ENCODE data around the gene KIF5C.

The KIF5C gene

GRCh38 chr2:148876595-148877402 lies 1.8 kb downstream of the KIF5C start:
- Histone ChIP-seq H3K36me3 (replicated peaks in 1 of 2; ENCODE audit: control insufficient read depth in 2 of 2, insufficient read depth in 2 of 2, low read length in 2 of 2) (peaks cover 0 to 23% of the 10 kb centered on the region in 2 donors), H3K23ac (ENCODE audit: low read depth, low read length, poor library complexity) (no peak overlapping the region), H3K4me3 (ENCODE audit: low read length in 2 of 2) (peak overlapping the region; percentile 84 to 95), H2AFZ (ENCODE audit: low read length) (peak overlapping the region; percentile 86), H3K4me1 (ENCODE audit: control insufficient read depth in 2 of 2, insufficient read depth in 1 of 2, low read depth in 1 of 2, low read length in 2 of 2) (peaks cover 6 to 7% of the 10 kb centered on the region in 2 donors), H4K91ac (ENCODE audit: low read depth, low read length, poor library complexity) (no peak overlapping the region), H3K4me2 (ENCODE audit: insufficient read depth, low read length, poor library complexity, severe bottlenecking) (peak overlapping the region; percentile 91), H3K4ac (ENCODE audit: low read length) (no peak overlapping the region), H2BK12ac (ENCODE audit: low read length) (no peak overlapping the region), H3K9me3 (replicated peaks in 1 of 2; ENCODE audit: control insufficient read depth in 2 of 2, insufficient read depth in 1 of 2, low read depth in 1 of 2, low read length in 2 of 2) (peaks cover 0 to 21% of the 10 kb centered on the region in 2 donors), H2BK120ac (ENCODE audit: low read depth, low read length) (no peak overlapping the region), H3K27ac (replicated peaks; ENCODE audit: low read length) (peak overlapping the region; percentile 88), H2AK5ac (ENCODE audit: low read depth, low read length) (no peak overlapping the region), H2BK5ac (ENCODE audit: low read length) (peak overlapping the region; percentile 91), H3K18ac (ENCODE audit: low read length) (peak overlapping the region; percentile 82), H2BK15ac (ENCODE audit: low read length) (peak overlapping the region; percentile 28), H3K27me3 (ENCODE audit: control insufficient read depth in 3 of 3, insufficient read depth in 3 of 3, low read depth in 1 of 3, low read length in 3 of 3) (peaks cover 0 to 7% (median 0%) of the 10 kb centered on the region in 3 experiments), H4K8ac (ENCODE audit: low read depth, low read length) (no peak overlapping the region), H3K79me1 (ENCODE audit: low read depth, low read length) (peaks cover 6% of the 10 kb centered on the region), H3K14ac (ENCODE audit: low read length) (no peak overlapping the region), H3K9ac (ENCODE audit: low read depth, low read length, poor library complexity) (peak overlapping the region; percentile 51)
- no CpG with 5 or more reads among the region's 34 CpGs for WGBS, 2 donors (ENCODE audit: extremely low coverage in 2 of 2, insufficient read length in 2 of 2, insufficient replicate concordance in 1 of 2)
- DNase-seq (ENCODE audit: low spot score), result peak; percentile 90

GRCh38 chr2:148877403-148877740 lies 2.3 kb downstream of the KIF5C start:
- no peak overlapping the region for H2BK12ac ChIP-seq (ENCODE audit: low read length)
- no peak overlapping the region for H2BK120ac ChIP-seq (ENCODE audit: low read depth, low read length)
- peaks cover 6 to 8% of the 10 kb centered on the region in 2 donors for H3K4me1 ChIP-seq (ENCODE audit: control insufficient read depth in 2 of 2, insufficient read depth in 1 of 2, low read depth in 1 of 2, low read length in 2 of 2)
- peak overlapping the region in 1 of 2 donors; percentile 95 for H3K4me3 ChIP-seq (ENCODE audit: low read length in 2 of 2)
- H2BK5ac ChIP-seq (ENCODE audit: low read length), result no peak overlapping the region
- H3K27ac ChIP-seq (replicated peaks; ENCODE audit: low read length), result no peak overlapping the region
- H4K8ac ChIP-seq (ENCODE audit: low read depth, low read length), result no peak overlapping the region
- peaks cover 9% of the 10 kb centered on the region for H3K79me1 ChIP-seq (ENCODE audit: low read depth, low read length)
- no peak overlapping the region for H2BK15ac ChIP-seq (ENCODE audit: low read length)
- no peak overlapping the region for H3K23ac ChIP-seq (ENCODE audit: low read depth, low read length, poor library complexity)
- no peak overlapping the region for H3K4ac ChIP-seq (ENCODE audit: low read length)
- H3K18ac ChIP-seq (ENCODE audit: low read length), result no peak overlapping the region
- H3K36me3 ChIP-seq (replicated peaks in 1 of 2; ENCODE audit: control insufficient read depth in 2 of 2, insufficient read depth in 2 of 2, low read length in 2 of 2), result peaks cover 0 to 23% of the 10 kb centered on the region in 2 donors
- no peak overlapping the region for H3K9ac ChIP-seq (ENCODE audit: low read depth, low read length, poor library complexity)
- H3K27me3 ChIP-seq (ENCODE audit: control insufficient read depth in 3 of 3, insufficient read depth in 3 of 3, low read depth in 1 of 3, low read length in 3 of 3), result peaks cover 0 to 5% (median 0%) of the 10 kb centered on the region in 3 experiments
- H2AFZ ChIP-seq (ENCODE audit: low read length), result no peak overlapping the region
- peak overlapping the region; percentile 60 for H3K4me2 ChIP-seq (ENCODE audit: insufficient read depth, low read length, poor library complexity, severe bottlenecking)
- H4K91ac ChIP-seq (ENCODE audit: low read depth, low read length, poor library complexity), result no peak overlapping the region
- peaks cover 0 to 21% of the 10 kb centered on the region in 2 donors for H3K9me3 ChIP-seq (replicated peaks in 1 of 2; ENCODE audit: control insufficient read depth in 2 of 2, insufficient read depth in 1 of 2, low read depth in 1 of 2, low read length in 2 of 2)
- H3K14ac ChIP-seq (ENCODE audit: low read length), result no peak overlapping the region
- no peak for DNase-seq (ENCODE audit: low spot score)
- no CpG with 5 or more reads among the region's 1 CpG for WGBS, 2 donors (ENCODE audit: extremely low coverage in 2 of 2, insufficient read length in 2 of 2, insufficient replicate concordance in 1 of 2)
- no peak overlapping the region for H2AK5ac ChIP-seq (ENCODE audit: low read depth, low read length)

GRCh38 chr2:148880636-148881035 lies 5.6 kb downstream of the KIF5C start:
- Histone ChIP-seq H2AK5ac (ENCODE audit: low read depth, low read length) (no peak overlapping the region), H2BK5ac (ENCODE audit: low read length) (no peak overlapping the region), H3K4me1 (ENCODE audit: control insufficient read depth in 2 of 2, insufficient read depth in 1 of 2, low read depth in 1 of 2, low read length in 2 of 2) (peaks cover 6 to 9% of the 10 kb centered on the region in 2 donors), H3K23ac (ENCODE audit: low read depth, low read length, poor library complexity) (no peak overlapping the region), H2BK120ac (ENCODE audit: low read depth, low read length) (no peak overlapping the region), H3K4me2 (ENCODE audit: insufficient read depth, low read length, poor library complexity, severe bottlenecking) (no peak overlapping the region), H2AFZ (ENCODE audit: low read length) (no peak overlapping the region), H3K4ac (ENCODE audit: low read length) (no peak overlapping the region), H3K4me3 (ENCODE audit: low read length in 2 of 2) (no peak overlapping the region), H2BK12ac (ENCODE audit: low read length) (no peak overlapping the region), H3K27ac (replicated peaks; ENCODE audit: low read length) (no peak overlapping the region), H4K8ac (ENCODE audit: low read depth, low read length) (no peak overlapping the region), H3K27me3 (ENCODE audit: control insufficient read depth in 3 of 3, insufficient read depth in 3 of 3, low read depth in 1 of 3, low read length in 3 of 3) (no peaks in the 10 kb centered on the region), H3K14ac (ENCODE audit: low read length) (no peak overlapping the region), H3K18ac (ENCODE audit: low read length) (no peak overlapping the region), H3K36me3 (replicated peaks in 1 of 2; ENCODE audit: control insufficient read depth in 2 of 2, insufficient read depth in 2 of 2, low read length in 2 of 2) (peaks cover 3 to 28% of the 10 kb centered on the region in 2 donors), H4K91ac (ENCODE audit: low read depth, low read length, poor library complexity) (no peak overlapping the region), H3K9me3 (replicated peaks in 1 of 2; ENCODE audit: control insufficient read depth in 2 of 2, insufficient read depth in 1 of 2, low read depth in 1 of 2, low read length in 2 of 2) (peaks cover 0 to 16% of the 10 kb centered on the region in 2 donors), H2BK15ac (ENCODE audit: low read length) (no peak overlapping the region), H3K79me1 (ENCODE audit: low read depth, low read length) (peaks cover 11% of the 10 kb centered on the region), H3K9ac (ENCODE audit: low read depth, low read length, poor library complexity) (no peak overlapping the region)
- no peak for DNase-seq (ENCODE audit: low spot score)
- no CpG with 5 or more reads among the region's 2 CpGs for WGBS, 2 donors (ENCODE audit: extremely low coverage in 2 of 2, insufficient read length in 2 of 2, insufficient replicate concordance in 1 of 2)

GRCh38 chr2:148882051-148882450 lies 7.0 kb downstream of the KIF5C start:
- Histone ChIP-seq H3K27ac (replicated peaks; ENCODE audit: low read length) (no peak overlapping the region), H3K4me2 (ENCODE audit: insufficient read depth, low read length, poor library complexity, severe bottlenecking) (no peak overlapping the region), H4K8ac (ENCODE audit: low read depth, low read length) (no peak overlapping the region), H2BK5ac (ENCODE audit: low read length) (no peak overlapping the region), H2BK15ac (ENCODE audit: low read length) (no peak overlapping the region), H2BK12ac (ENCODE audit: low read length) (no peak overlapping the region), H3K27me3 (ENCODE audit: control insufficient read depth in 3 of 3, insufficient read depth in 3 of 3, low read depth in 1 of 3, low read length in 3 of 3) (no peaks in the 10 kb centered on the region), H3K79me1 (ENCODE audit: low read depth, low read length) (peaks cover 6% of the 10 kb centered on the region), H3K4me1 (ENCODE audit: control insufficient read depth in 2 of 2, insufficient read depth in 1 of 2, low read depth in 1 of 2, low read length in 2 of 2) (peaks cover 4 to 8% of the 10 kb centered on the region in 2 donors), H4K91ac (ENCODE audit: low read depth, low read length, poor library complexity) (no peak overlapping the region), H2AFZ (ENCODE audit: low read length) (no peak overlapping the region), H2BK120ac (ENCODE audit: low read depth, low read length) (no peak overlapping the region), H3K18ac (ENCODE audit: low read length) (no peak overlapping the region), H3K4ac (ENCODE audit: low read length) (no peak overlapping the region), H3K14ac (ENCODE audit: low read length) (no peak overlapping the region), H3K9ac (ENCODE audit: low read depth, low read length, poor library complexity) (no peak overlapping the region), H2AK5ac (ENCODE audit: low read depth, low read length) (no peak overlapping the region), H3K4me3 (ENCODE audit: low read length in 2 of 2) (no peak overlapping the region), H3K23ac (ENCODE audit: low read depth, low read length, poor library complexity) (no peak overlapping the region), H3K36me3 (replicated peaks in 1 of 2; ENCODE audit: control insufficient read depth in 2 of 2, insufficient read depth in 2 of 2, low read length in 2 of 2) (peaks cover 3 to 32% of the 10 kb centered on the region in 2 donors), H3K9me3 (replicated peaks in 1 of 2; ENCODE audit: control insufficient read depth in 2 of 2, insufficient read depth in 1 of 2, low read depth in 1 of 2, low read length in 2 of 2) (peaks cover 0 to 16% of the 10 kb centered on the region in 2 donors)
- DNase-seq (ENCODE audit: low spot score), result no peak
- no CpG with 5 or more reads among the region's 9 CpGs for WGBS, 2 donors (ENCODE audit: extremely low coverage in 2 of 2, insufficient read length in 2 of 2, insufficient replicate concordance in 1 of 2)
